GM12878 (cell line): ENCODE results near the gene SYNPO.

ENCODE experiments used
- CREB1 ChIP-seq: IDR thresholded peaks from 2 replicates; pipeline ENCODE4 v1.6.1; 2012; ENCODE audit warnings: low read depth, mild to moderate bottlenecking, inconsistent platforms
- CTCF ChIP-seq, 3 experiments: IDR thresholded peaks in 2 of 3; conservative IDR thresholded peaks in 1 of 3; 2 replicates each; pipeline ENCODE4 v1.5.1; 2011; ENCODE audit warnings: low read depth in 3 of 3, low read length in 3 of 3, mild to moderate bottlenecking in 3 of 3, control low read depth in 2 of 3, moderate library complexity in 2 of 3, inconsistent platforms in 1 of 3, mixed read lengths in 1 of 3; ENCODE audit not compliant: control insufficient read depth in 2 of 3, insufficient read depth in 1 of 3; ENCODE audit errors: extremely low read depth in 1 of 3
- GATAD2B ChIP-seq: fragments of 450-650 bp; conservative IDR thresholded peaks from 2 replicates; pipeline ENCODE4 v1.6.1; 2017; ENCODE audit warnings: low read depth, mild to moderate bottlenecking, moderate library complexity
- HSF1 ChIP-seq: fragments of 150-350 bp; IDR thresholded peaks from 2 replicates; pipeline ENCODE4 v1.6.1; 2014; ENCODE audit warnings: mild to moderate bottlenecking, low read depth, low read length
- MAX ChIP-seq: IDR thresholded peaks from 2 replicates; pipeline ENCODE4 v1.6.1; 2012; ENCODE audit warnings: low read depth, low read length, improper control_type of control experiment
- NFIC ChIP-seq: IDR thresholded peaks from 2 replicates; pipeline ENCODE4 v1.6.1; 2012; ENCODE audit warnings: low read depth, mild to moderate bottlenecking, inconsistent platforms, low read length, moderate library complexity
- POLR2A ChIP-seq: IDR thresholded peaks from 2 replicates; pipeline ENCODE4 v1.6.1; 2011; ENCODE audit warnings: low read depth, mild to moderate bottlenecking, low read length
- REST ChIP-seq: IDR thresholded peaks from 2 replicates; pipeline ENCODE4 v1.6.1; 2012; ENCODE audit warnings: mild to moderate bottlenecking, low read depth, low read length
- SMC3 ChIP-seq: IDR thresholded peaks from 2 replicates; pipeline ENCODE4 v1.6.1; 2011; ENCODE audit warnings: low read length, improper control_type of control experiment, borderline replicate concordance
- SPI1 ChIP-seq: IDR thresholded peaks from 2 replicates; pipeline ENCODE4 v1.6.1; 2011; ENCODE audit warnings: low read depth, mild to moderate bottlenecking, low read length, moderate library complexity, borderline replicate concordance; ENCODE audit not compliant: insufficient read depth
- SRF ChIP-seq, 2 experiments: IDR thresholded peaks; 2 replicates each; pipeline ENCODE4 v1.6.1; 2011; ENCODE audit warnings: low read depth in 2 of 2, low read length in 2 of 2, mild to moderate bottlenecking in 1 of 2, moderate library complexity in 1 of 2
- SUZ12 ChIP-seq: fragments of 200-600 bp; sonication (generic); IDR thresholded peaks from one replicate; pipeline ENCODE4 v1.6.1; 2018; ENCODE audit warnings: antibody characterized with exemption, mild to moderate bottlenecking; ENCODE audit not compliant: unreplicated experiment
- ZBTB40 ChIP-seq: fragments of 450-650 bp; IDR thresholded peaks from 2 replicates; pipeline ENCODE4 v1.6.1; 2016; ENCODE audit warnings: mild to moderate bottlenecking, moderate library complexity, borderline replicate concordance

GRCh38 chr5:150694612-150695011 is 54.2 kb downstream of the SYNPO start:
- TF ChIP-seq SRF (IDR thresholded peaks at IDR 0.05; ENCODE audit: low read depth in 2 of 2, low read length in 2 of 2) = no peak
- no peak for TF ChIP-seq SMC3
- no peak for TF ChIP-seq CTCF (IDR thresholded peaks at IDR 0.05 in 2 of 3, conservative IDR thresholded peaks at IDR 0.05 in 1 of 3; ENCODE audit: control insufficient read depth in 2 of 3, extremely low read depth in 1 of 3, insufficient read depth in 1 of 3, low read depth in 3 of 3, low read length in 3 of 3)
- TF ChIP-seq GATAD2B = no peak
- TF ChIP-seq SUZ12 = no peak
- no peak for TF ChIP-seq CREB1
- TF ChIP-seq MAX = no peak
- no peak for TF ChIP-seq SPI1
- no peak for TF ChIP-seq ZBTB40
- TF ChIP-seq NFIC = no peak
- no peak for TF ChIP-seq POLR2A
- no peak for TF ChIP-seq HSF1
- TF ChIP-seq REST = no peak
